ENCODE measurements around the gene MYRF. TPM values are rescaled to one million over a fixed set of nuclear protein-coding genes. Genes with fewer than 3 reads are reported as not detected.

MYRF gene
- total RNA-seq, 4 donors from 2014 or later: 0.09 to 0.95 (median 0.22) TPM; not detected in 1

- Histone ChIP-seq H3K36me3 (no peaks in the 10 kb centered on the region), H3K27me3 (no peaks in the 10 kb centered on the region), H3K27ac (peak overlapping the region; percentile 51 to 74 (median 64)), H3K9me3 (no peaks in the 10 kb centered on the region), H3K4me3 (no peak overlapping the region), H3K4me1 (peaks cover 0 to 66% (median 16%) of the 10 kb centered on the region in 3 donors)
- no peak for DNase-seq
- TF ChIP-seq POLR2A (IDR thresholded peaks at IDR 0.05): no peak
- TF ChIP-seq CTCF (IDR thresholded peaks at IDR 0.05): no peak
- intact Hi-C loops (cut with DNase I): no loop called here
- 37 to 70% methylated on average over 7 to 9 of the region's 9 CpGs for WGBS, 2 donors
Measured at GRCh38 chr11:61707574-61707973, 44.9 kb upstream of the MYRF start.

GRCh38 chr11:61709110-61709509 is 43.3 kb upstream of the MYRF start:
- H3K4me3 ChIP-seq: no peak overlapping the region
- no peaks in the 10 kb centered on the region for H3K36me3 ChIP-seq
- TF ChIP-seq CTCF (IDR thresholded peaks at IDR 0.05): no peak
- TF ChIP-seq POLR2A (IDR thresholded peaks at IDR 0.05): no peak
- no peak for DNase-seq
- H3K27me3 ChIP-seq: no peaks in the 10 kb centered on the region
- peaks cover 0 to 61% (median 17%) of the 10 kb centered on the region in 3 donors for H3K4me1 ChIP-seq
- intact Hi-C loops (cut with DNase I): no loop called here
- H3K9me3 ChIP-seq: no peaks in the 10 kb centered on the region
- 76 to 97% methylated on average over 6 to 7 of the region's 7 CpGs for WGBS, 2 donors
- H3K27ac ChIP-seq: no peak overlapping the region

- Histone ChIP-seq H3K4me3 (no peak overlapping the region), H3K27ac (no peak overlapping the region), H3K9me3 (no peaks in the 10 kb centered on the region), H3K4me1 (peaks cover 0 to 61% (median 17%) of the 10 kb centered on the region in 3 donors), H3K27me3 (no peaks in the 10 kb centered on the region), H3K36me3 (no peaks in the 10 kb centered on the region)
- TF ChIP-seq CTCF (IDR thresholded peaks at IDR 0.05) (no peak), POLR2A (IDR thresholded peaks at IDR 0.05) (no peak)
- intact Hi-C loops (cut with DNase I): no loop called here
- WGBS, 2 donors: 58 to 67% methylated on average over 1 to 3 of the region's 7 CpGs
- DNase-seq: no peak
Measured at GRCh38 chr11:61709572-61709971, 42.9 kb upstream of the MYRF start.

- TF ChIP-seq POLR2A (IDR thresholded peaks at IDR 0.05): no peak
- no peak for TF ChIP-seq CTCF (IDR thresholded peaks at IDR 0.05)
- Histone ChIP-seq H3K36me3 (no peaks in the 10 kb centered on the region), H3K4me3 (no peak overlapping the region), H3K9me3 (no peaks in the 10 kb centered on the region), H3K27me3 (no peaks in the 10 kb centered on the region), H3K27ac (peak overlapping the region in 1 of 4 donors; percentile 17), H3K4me1 (peaks cover 0 to 61% (median 17%) of the 10 kb centered on the region in 3 donors)
- no peak for DNase-seq
- 84% methylated on average over 5 of the region's 7 CpGs; no CpG with 5 or more reads in 1 of the 2 donors for WGBS, 2 donors
- intact Hi-C loops (cut with DNase I): no loop called here
Measured at GRCh38 chr11:61710019-61710418, 42.4 kb upstream of the MYRF start.

- no peak overlapping the region for H3K4me3 ChIP-seq
- peaks cover 0 to 53% (median 17%) of the 10 kb centered on the region in 3 donors for H3K4me1 ChIP-seq
- no peak for DNase-seq
- H3K36me3 ChIP-seq: no peaks in the 10 kb centered on the region
- no peaks in the 10 kb centered on the region for H3K9me3 ChIP-seq
- WGBS, 2 donors: 75 to 84% methylated on average over 6 to 9 of the region's 14 CpGs
- TF ChIP-seq CTCF (IDR thresholded peaks at IDR 0.05) (no peak), POLR2A (IDR thresholded peaks at IDR 0.05) (no peak)
- no peaks in the 10 kb centered on the region for H3K27me3 ChIP-seq
- intact Hi-C loops (cut with DNase I): no loop called here
- peak overlapping the region in 2 of 4 donors; percentile 5 to 26 for H3K27ac ChIP-seq
Measured at GRCh38 chr11:61711037-61711436, 41.4 kb upstream of the MYRF start.
